ENCODE results near the gene ZGRF1. TPM values are rescaled to one million over a fixed set of nuclear protein-coding genes. Genes with fewer than 3 reads are reported as not detected.

The ZGRF1 gene, protein sequence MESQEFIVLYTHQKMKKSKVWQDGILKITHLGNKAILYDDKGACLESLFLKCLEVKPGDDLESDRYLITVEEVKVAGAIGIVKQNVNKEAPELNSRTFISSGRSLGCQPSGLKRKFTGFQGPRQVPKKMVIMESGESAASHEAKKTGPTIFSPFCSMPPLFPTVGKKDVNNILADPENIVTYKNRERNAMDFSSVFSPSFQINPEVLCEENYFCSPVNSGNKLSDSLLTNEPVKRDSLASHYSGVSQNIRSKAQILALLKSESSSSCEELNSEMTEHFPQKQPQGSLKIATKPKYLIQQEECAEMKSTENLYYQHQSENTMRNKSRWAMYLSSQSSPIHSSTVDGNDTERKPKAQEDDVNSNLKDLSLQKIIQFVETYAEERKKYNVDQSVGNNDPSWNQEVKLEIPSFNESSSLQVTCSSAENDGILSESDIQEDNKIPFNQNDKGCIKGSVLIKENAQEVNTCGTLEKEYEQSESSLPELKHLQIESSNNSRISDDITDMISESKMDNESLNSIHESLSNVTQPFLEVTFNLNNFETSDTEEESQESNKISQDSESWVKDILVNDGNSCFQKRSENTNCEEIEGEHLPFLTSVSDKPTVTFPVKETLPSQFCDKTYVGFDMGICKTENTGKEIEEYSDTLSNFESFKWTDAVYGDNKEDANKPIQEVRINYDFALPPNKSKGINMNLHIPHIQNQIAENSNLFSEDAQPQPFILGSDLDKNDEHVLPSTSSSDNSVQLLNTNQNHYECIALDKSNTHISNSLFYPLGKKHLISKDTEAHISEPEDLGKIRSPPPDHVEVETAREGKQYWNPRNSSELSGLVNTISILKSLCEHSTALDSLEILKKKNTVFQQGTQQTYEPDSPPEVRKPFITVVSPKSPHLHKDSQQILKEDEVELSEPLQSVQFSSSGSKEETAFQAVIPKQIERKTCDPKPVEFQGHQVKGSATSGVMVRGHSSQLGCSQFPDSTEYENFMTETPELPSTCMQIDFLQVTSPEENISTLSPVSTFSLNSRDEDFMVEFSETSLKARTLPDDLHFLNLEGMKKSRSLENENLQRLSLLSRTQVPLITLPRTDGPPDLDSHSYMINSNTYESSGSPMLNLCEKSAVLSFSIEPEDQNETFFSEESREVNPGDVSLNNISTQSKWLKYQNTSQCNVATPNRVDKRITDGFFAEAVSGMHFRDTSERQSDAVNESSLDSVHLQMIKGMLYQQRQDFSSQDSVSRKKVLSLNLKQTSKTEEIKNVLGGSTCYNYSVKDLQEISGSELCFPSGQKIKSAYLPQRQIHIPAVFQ (N-terminal part only)
- polyA plus RNA-seq: 18.0 and 19.8 TPM in 2 replicates
- 29.9 and 31.5 TPM in 2 replicates for polyA minus RNA-seq

DNA sequence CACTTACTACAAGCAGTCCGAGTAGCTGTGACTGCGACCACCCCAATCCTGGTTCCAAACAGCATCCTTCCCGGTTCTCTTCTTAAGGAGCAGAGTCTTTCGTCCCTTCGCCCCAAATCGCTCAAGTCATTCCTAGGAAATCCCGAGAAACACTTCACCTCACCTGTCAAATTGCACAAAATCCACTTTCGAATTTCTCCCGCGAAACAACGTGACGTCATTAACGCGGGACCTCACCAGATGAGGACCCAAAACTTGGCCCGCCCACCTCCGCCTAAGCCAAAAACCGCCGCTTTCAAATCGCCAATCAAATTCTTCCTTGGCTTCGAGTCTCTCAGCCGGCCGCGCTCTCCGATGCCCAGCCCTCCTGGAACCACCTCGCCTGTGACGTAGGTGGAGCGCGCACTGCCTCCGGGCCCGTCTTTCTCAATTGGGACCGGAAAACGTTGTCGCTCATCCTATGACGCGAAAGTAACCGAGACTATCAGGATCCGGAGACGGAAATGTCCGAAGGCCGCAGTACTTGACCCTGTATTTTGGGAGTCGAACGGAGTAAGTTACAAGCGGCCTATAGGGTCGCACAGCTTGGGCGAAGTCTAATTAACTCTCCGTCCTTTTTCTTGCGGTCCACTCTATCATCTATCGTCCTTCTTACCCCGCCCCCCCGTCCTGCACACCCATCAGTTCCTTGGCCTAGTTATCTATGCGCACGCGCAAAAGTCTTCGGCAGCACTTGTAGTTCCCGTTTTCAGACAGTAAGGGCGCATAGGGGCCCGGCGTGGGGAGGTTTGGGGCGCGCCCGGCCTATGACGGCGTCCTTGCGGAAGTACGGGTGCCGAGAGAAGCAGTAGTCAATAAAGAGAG, at the start of gene ZGRF1, which contains the start of gene LARP7:
Gene ZGRF1 (minus strand): TSS at position 222 of the 864 bp plus-strand sequence. CDS start 3,733 bp downstream, outside the sequence.
Gene LARP7 (plus strand): TSS at position 456 of the 864 bp plus-strand sequence. CDS start 7,527 bp downstream, outside the sequence.
- Histone ChIP-seq H2AFZ (ENCODE audit: low read depth, low read length) (peak within 1 kb of the TSS; percentile 73), H3K4me3 (ENCODE audit: low read length) (peak within 1 kb of the TSS; percentile 75), H3K27me3 (ENCODE audit: insufficient read depth, low read depth, low read length) (no peaks in the 10 kb centered on the region), H3F3A (ENCODE audit: insufficient read depth, low read length, poor library complexity, severe bottlenecking) (peaks cover 5% of the 10 kb centered on the region), H3K4me2 (ENCODE audit: low read length) (peak within 1 kb of the TSS; percentile 93), H4K20me1 (ENCODE audit: insufficient read depth) (no peaks in the 10 kb centered on the region), H3K27ac (ENCODE audit: low read length) (peak within 1 kb of the TSS; percentile 93), H3K9ac (ENCODE audit: low read length) (peak within 1 kb of the TSS; percentile 77), H3K9me2 (ENCODE audit: insufficient read depth, low read length) (no peaks in the 10 kb centered on the region), H3K79me2 (replicated peaks; ENCODE audit: insufficient read depth, low read length) (peaks cover 33% of the 10 kb centered on the region), H3K9me3 (ENCODE audit: low read length) (no peaks in the 10 kb centered on the region), H3K36me3 (ENCODE audit: insufficient read depth, low read length) (no peaks in the 10 kb centered on the region)
- TF ChIP-seq, protein P1, sequence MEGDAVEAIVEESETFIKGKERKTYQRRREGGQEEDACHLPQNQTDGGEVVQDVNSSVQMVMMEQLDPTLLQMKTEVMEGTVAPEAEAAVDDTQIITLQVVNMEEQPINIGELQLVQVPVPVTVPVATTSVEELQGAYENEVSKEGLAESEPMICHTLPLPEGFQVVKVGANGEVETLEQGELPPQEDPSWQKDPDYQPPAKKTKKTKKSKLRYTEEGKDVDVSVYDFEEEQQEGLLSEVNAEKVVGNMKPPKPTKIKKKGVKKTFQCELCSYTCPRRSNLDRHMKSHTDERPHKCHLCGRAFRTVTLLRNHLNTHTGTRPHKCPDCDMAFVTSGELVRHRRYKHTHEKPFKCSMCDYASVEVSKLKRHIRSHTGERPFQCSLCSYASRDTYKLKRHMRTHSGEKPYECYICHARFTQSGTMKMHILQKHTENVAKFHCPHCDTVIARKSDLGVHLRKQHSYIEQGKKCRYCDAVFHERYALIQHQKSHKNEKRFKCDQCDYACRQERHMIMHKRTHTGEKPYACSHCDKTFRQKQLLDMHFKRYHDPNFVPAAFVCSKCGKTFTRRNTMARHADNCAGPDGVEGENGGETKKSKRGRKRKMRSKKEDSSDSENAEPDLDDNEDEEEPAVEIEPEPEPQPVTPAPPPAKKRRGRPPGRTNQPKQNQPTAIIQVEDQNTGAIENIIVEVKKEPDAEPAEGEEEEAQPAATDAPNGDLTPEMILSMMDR (IDR thresholded peaks at IDR 0.05; ENCODE audit: poor library complexity, severe bottlenecking): peak; percentile 97
- TF ChIP-seq EP300 (conservative IDR thresholded peaks at IDR 0.05; ENCODE audit: poor library complexity, severe bottlenecking) (peak; percentile 70), TAF1 (IDR thresholded peaks at IDR 0.05; ENCODE audit: low read depth) (no peak), POLR2AphosphoS5 (IDR thresholded peaks at IDR 0.05) (peak; percentile 43), MXI1 (conservative IDR thresholded peaks at IDR 0.05; ENCODE audit: poor library complexity, severe bottlenecking) (peak; percentile 96), RAD21 (conservative IDR thresholded peaks at IDR 0.05) (peak; percentile 62), SMC3 (conservative IDR thresholded peaks at IDR 0.05; ENCODE audit: poor library complexity) (peak; percentile 13), EZH2 (IDR thresholded peaks at IDR 0.05; ENCODE audit: borderline replicate concordance, insufficient read depth, low read length, poor library complexity, severe bottlenecking) (no peak)
- TF ChIP-seq, protein P2, sequence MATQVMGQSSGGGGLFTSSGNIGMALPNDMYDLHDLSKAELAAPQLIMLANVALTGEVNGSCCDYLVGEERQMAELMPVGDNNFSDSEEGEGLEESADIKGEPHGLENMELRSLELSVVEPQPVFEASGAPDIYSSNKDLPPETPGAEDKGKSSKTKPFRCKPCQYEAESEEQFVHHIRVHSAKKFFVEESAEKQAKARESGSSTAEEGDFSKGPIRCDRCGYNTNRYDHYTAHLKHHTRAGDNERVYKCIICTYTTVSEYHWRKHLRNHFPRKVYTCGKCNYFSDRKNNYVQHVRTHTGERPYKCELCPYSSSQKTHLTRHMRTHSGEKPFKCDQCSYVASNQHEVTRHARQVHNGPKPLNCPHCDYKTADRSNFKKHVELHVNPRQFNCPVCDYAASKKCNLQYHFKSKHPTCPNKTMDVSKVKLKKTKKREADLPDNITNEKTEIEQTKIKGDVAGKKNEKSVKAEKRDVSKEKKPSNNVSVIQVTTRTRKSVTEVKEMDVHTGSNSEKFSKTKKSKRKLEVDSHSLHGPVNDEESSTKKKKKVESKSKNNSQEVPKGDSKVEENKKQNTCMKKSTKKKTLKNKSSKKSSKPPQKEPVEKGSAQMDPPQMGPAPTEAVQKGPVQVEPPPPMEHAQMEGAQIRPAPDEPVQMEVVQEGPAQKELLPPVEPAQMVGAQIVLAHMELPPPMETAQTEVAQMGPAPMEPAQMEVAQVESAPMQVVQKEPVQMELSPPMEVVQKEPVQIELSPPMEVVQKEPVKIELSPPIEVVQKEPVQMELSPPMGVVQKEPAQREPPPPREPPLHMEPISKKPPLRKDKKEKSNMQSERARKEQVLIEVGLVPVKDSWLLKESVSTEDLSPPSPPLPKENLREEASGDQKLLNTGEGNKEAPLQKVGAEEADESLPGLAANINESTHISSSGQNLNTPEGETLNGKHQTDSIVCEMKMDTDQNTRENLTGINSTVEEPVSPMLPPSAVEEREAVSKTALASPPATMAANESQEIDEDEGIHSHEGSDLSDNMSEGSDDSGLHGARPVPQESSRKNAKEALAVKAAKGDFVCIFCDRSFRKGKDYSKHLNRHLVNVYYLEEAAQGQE (IDR thresholded peaks at IDR 0.05; ENCODE audit: borderline replicate concordance): no peak
